PFSK-1 (cell line): ENCODE results near the gene SYDE1.

Experiments
- FOXP2 ChIP-seq: optimal IDR thresholded peaks from 2 replicates; pipeline ENCODE3; 2011; ENCODE audit warnings: borderline replicate concordance, control low read depth, inconsistent platforms; ENCODE audit not compliant: insufficient read depth; ENCODE audit errors: extremely low read length, extremely low read depth
- POLR2AphosphoS5 ChIP-seq: IDR thresholded peaks from 2 replicates; pipeline ENCODE4 v1.6.1; 2012; ENCODE audit warnings: low read depth, mild to moderate bottlenecking, control low read depth, low read length, moderate library complexity
- REST ChIP-seq, 2 experiments: IDR thresholded peaks; 2 replicates each; pipeline versions ENCODE4 v1.6.1 to v1.8.0; 2011 to 2012; ENCODE audit warnings: low read depth in 2 of 2, low read length in 2 of 2, control low read depth in 1 of 2, inconsistent platforms in 1 of 2, mild to moderate bottlenecking in 1 of 2, moderate library complexity in 1 of 2; ENCODE audit not compliant: insufficient read depth in 1 of 2
- SIN3A ChIP-seq: IDR thresholded peaks from 2 replicates; pipeline ENCODE4 v1.6.1; 2012; ENCODE audit warnings: mild to moderate bottlenecking, low read length, moderate library complexity, borderline replicate concordance; ENCODE audit not compliant: insufficient read depth
- TAF1 ChIP-seq: IDR thresholded peaks from 2 replicates; pipeline ENCODE4 v1.6.1; 2012; ENCODE audit warnings: low read length, control low read depth, borderline replicate concordance; ENCODE audit not compliant: insufficient read depth

DNA sequence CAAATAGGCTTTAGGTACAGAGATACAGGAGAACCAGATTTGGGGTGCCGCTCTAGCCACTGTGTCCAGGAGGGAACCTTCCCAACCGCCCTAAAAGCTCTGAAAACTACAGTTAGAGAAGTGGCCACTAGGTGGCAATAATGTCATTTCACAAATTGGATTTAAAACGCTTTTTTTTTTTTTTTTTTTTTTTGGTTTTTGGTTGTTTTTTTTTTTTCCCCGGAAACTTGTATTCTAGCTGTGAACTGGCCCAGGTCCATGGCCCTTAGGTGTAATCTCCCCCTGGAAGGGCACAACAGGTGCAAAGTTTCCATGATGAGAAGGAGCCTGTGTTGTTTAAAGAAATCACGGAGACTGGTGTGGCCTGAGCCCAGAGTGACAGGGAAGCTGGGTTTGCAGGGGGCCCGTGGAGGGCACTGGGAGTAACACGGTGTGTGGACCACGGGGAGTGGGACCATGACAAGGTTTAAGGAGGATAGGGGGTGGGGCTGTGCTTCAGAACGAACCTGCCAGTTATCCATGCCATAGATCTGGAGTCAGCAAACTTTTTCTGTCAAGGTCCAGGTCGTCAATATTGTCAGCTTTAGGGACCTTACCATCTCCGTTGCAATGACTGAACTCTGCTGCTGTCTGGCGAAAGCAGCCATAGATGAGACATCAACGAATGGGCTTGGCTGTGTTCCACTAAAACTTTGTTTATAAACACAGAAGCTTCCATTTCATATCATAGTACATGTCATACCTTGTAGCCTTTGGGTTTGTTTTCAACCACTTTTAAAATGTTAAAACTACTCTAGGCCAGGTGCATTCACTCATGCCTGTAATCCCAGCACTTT is 15.1 kb upstream of the SYDE1 start:
- TF ChIP-seq TAF1 (no peak), POLR2AphosphoS5 (no peak), SIN3A (no peak), REST (IDR thresholded peaks at IDR 0.05; ENCODE audit: insufficient read depth in 1 of 2, low read depth in 2 of 2, low read length in 2 of 2) (no peak), FOXP2 (no peak)
